ENCODE data around the gene GRID2. TPM values are rescaled to one million over a fixed set of nuclear protein-coding genes. Genes with fewer than 3 reads are reported as not detected.

GRID2 gene
- total RNA-seq, 1 donor from 2014 or later, result 33.8 TPM

GRCh38 chr4:93688978-93689377, 1385.2 kb downstream of the GRID2 start:
- FAIRE-seq (no peak), DNase-seq (ENCODE audit: low spot score in 2 of 2) (no peak)

GRCh38 chr4:93693141-93693540, 1389.4 kb downstream of the GRID2 start:
- DNase-seq (ENCODE audit: low spot score in 2 of 2), result no peak
- no peak for FAIRE-seq

- no peak for DNase-seq (ENCODE audit: low spot score in 2 of 2)
- FAIRE-seq, result no peak
Measured at GRCh38 chr4:93698686-93699085, 1394.9 kb downstream of the GRID2 start.

GRCh38 chr4:93700571-93700970, 1396.8 kb downstream of the GRID2 start:
- DNase-seq (ENCODE audit: low spot score in 2 of 2) (no peak), FAIRE-seq (no peak)

GRCh38 chr4:93710101-93710846, 1406.5 kb downstream of the GRID2 start:
- no peak for FAIRE-seq
- no peak for DNase-seq (ENCODE audit: low spot score in 2 of 2)

GRCh38 chr4:93710847-93711430, 1407.2 kb downstream of the GRID2 start:
- DNase-seq (ENCODE audit: low spot score in 2 of 2), result no peak
- no peak for FAIRE-seq

GRCh38 chr4:93718233-93718632, 1414.5 kb downstream of the GRID2 start:
- no peak for DNase-seq (ENCODE audit: low spot score in 2 of 2)
- FAIRE-seq, result no peak

GRCh38 chr4:93719552-93719951, 1415.8 kb downstream of the GRID2 start:
- no peak for FAIRE-seq
- DNase-seq (ENCODE audit: low spot score in 2 of 2), result no peak

GRCh38 chr4:93722446-93722845, 1418.7 kb downstream of the GRID2 start:
- FAIRE-seq (no peak), DNase-seq (ENCODE audit: low spot score in 2 of 2) (no peak)

- DNase-seq (ENCODE audit: low spot score in 2 of 2) (no peak), FAIRE-seq (no peak)
Measured at GRCh38 chr4:93730251-93730650, 1426.5 kb downstream of the GRID2 start.

GRCh38 chr4:93730760-93731159, 1427.0 kb downstream of the GRID2 start:
- no peak for DNase-seq (ENCODE audit: low spot score in 2 of 2)

GRCh38 chr4:93731456-93731855, 1427.7 kb downstream of the GRID2 start:
- FAIRE-seq (no peak), DNase-seq (ENCODE audit: low spot score in 2 of 2) (no peak)

More at GRCh38 chr4:93730760-93731159, 1427.0 kb downstream of the GRID2 start:
- no peak for FAIRE-seq

GRCh38 chr4:93732509-93732908, 1428.7 kb downstream of the GRID2 start:
- no peak for FAIRE-seq
- no peak for DNase-seq (ENCODE audit: low spot score in 2 of 2)

GRCh38 chr4:93740890-93741289, 1437.1 kb downstream of the GRID2 start:
- FAIRE-seq, result no peak
- no peak for DNase-seq (ENCODE audit: low spot score in 2 of 2)

GRCh38 chr4:93743022-93743421, 1439.3 kb downstream of the GRID2 start:
- DNase-seq (ENCODE audit: low spot score in 2 of 2) (no peak), FAIRE-seq (no peak)

GRCh38 chr4:93743635-93744034, 1439.9 kb downstream of the GRID2 start:
- FAIRE-seq (no peak), DNase-seq (ENCODE audit: low spot score in 2 of 2) (no peak)

GRCh38 chr4:93744961-93745360, 1441.2 kb downstream of the GRID2 start:
- DNase-seq (ENCODE audit: low spot score in 2 of 2) (no peak), FAIRE-seq (no peak)

GRCh38 chr4:93746031-93746430, 1442.3 kb downstream of the GRID2 start:
- FAIRE-seq (no peak), DNase-seq (ENCODE audit: low spot score in 2 of 2) (no peak)

GRCh38 chr4:93747220-93747619, 1443.5 kb downstream of the GRID2 start:
- no peak for FAIRE-seq
- no peak for DNase-seq (ENCODE audit: low spot score in 2 of 2)

- no peak for DNase-seq (ENCODE audit: low spot score in 2 of 2)
- no peak for FAIRE-seq
Measured at GRCh38 chr4:93748373-93749291, 1444.9 kb downstream of the GRID2 start.

GRCh38 chr4:93749292-93749761, 1445.6 kb downstream of the GRID2 start:
- FAIRE-seq, result no peak
- no peak for DNase-seq (ENCODE audit: low spot score in 2 of 2)

All from frontal cortex (tissue), 4 donors.